ENCODE measurements around the gene ZFYVE16. TPM values are rescaled to one million over a fixed set of nuclear protein-coding genes. Genes with fewer than 3 reads are reported as not detected.

Gene ZFYVE16
- total and polyA plus RNA-seq, 2 of the 4 experiments (the other 2 are of a cell fraction) = 5.3 to 11.1 TPM

DNA sequence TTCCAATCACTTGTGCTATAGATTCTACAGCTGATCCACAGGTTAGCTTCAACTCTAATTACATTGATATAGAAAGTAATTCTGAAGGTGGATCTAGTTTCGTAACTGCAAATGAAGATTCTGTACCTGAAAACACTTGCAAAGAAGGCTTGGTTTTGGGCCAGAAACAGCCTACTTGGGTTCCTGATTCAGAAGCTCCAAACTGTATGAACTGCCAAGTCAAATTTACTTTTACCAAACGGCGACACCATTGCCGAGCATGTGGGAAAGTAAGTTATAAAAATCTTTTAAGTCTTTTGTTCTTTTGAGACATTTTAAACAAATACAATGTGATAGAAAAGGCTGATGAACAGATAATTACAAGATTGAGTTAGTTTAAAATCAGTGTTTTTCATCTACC, 30.9 kb downstream of the ZFYVE16 start:
- Histone ChIP-seq H3K27me3 (ENCODE audit: control insufficient read depth, insufficient read depth, low read length) (no peaks in the 10 kb centered on the region), H4K8ac (ENCODE audit: low read depth in 2 of 2, low read length in 2 of 2) (no peak overlapping the region), H2BK5ac (ENCODE audit: low read depth, low read length, poor library complexity, severe bottlenecking) (no peak overlapping the region), H3K9ac (ENCODE audit: low read depth, low read length) (no peak overlapping the region), H2AK9ac (replicated peaks; ENCODE audit: low read depth, low read length, poor library complexity) (no peak overlapping the region), H3K4me1 (ENCODE audit: control insufficient read depth, insufficient read depth, low read length) (no peaks in the 10 kb centered on the region), H3K14ac (replicated peaks; ENCODE audit: low read depth, low read length) (no peak overlapping the region), H3K36me3 (ENCODE audit: control insufficient read depth, insufficient read depth, low read length) (peaks cover 14% of the 10 kb centered on the region), H3K79me1 (ENCODE audit: low read depth in 1 of 2, low read length in 2 of 2) (peaks cover 5 to 11% of the 10 kb centered on the region in 2 experiments; a peak in 3 of 4 replicates), H4K91ac (ENCODE audit: insufficient read depth, low read depth, low read length) (no peak overlapping the region), H2BK15ac (ENCODE audit: low read depth, low read length) (no peak overlapping the region), H3K27ac (ENCODE audit: insufficient read depth, low read length) (no peak overlapping the region), H3K56ac (ENCODE audit: extremely low read depth, insufficient read depth, low read length) (no peak overlapping the region), H2AFZ (replicated peaks; ENCODE audit: low read length, poor library complexity) (no peak overlapping the region), H2BK120ac (ENCODE audit: low read depth, low read length) (no peak overlapping the region), H3K9me1 (ENCODE audit: insufficient read depth, low read length) (no peaks in the 10 kb centered on the region), H3K4ac (ENCODE audit: low read depth, low read length) (no peak overlapping the region), H4K20me1 (ENCODE audit: insufficient read depth, low read length) (no peaks in the 10 kb centered on the region), H3K9me3 (ENCODE audit: control insufficient read depth, insufficient read depth, low read length) (no peaks in the 10 kb centered on the region), H3K4me3 (ENCODE audit: insufficient read depth, low read depth, low read length) (no peak overlapping the region), H4K5ac (ENCODE audit: low read depth, low read length) (no peak overlapping the region), H3K23ac (ENCODE audit: low read depth, low read length) (no peak overlapping the region), H2AK5ac (ENCODE audit: low read depth, low read length) (no peak overlapping the region), H3K4me2 (ENCODE audit: low read depth, low read length) (no peak overlapping the region), H3K18ac (ENCODE audit: low read depth, low read length) (no peak overlapping the region), H2BK20ac (ENCODE audit: low read depth, low read length) (no peak overlapping the region)
- WGBS, 2 experiments (ENCODE audit: extremely low coverage in 2 of 2, insufficient read length in 1 of 2) = no CpG with 5 or more reads among the region's 4 CpGs
- no TSS peak for BruUV-seq (replicated peaks)
- intact Hi-C loops (cut with micrococcal nuclease) (no loop called here), dilution Hi-C loops (cut with HindIII; ENCODE audit: low sequenced_read_pairs, unreplicated experiment) (no loop called here), in situ Hi-C loops (cut with MboI; ENCODE audit: low sequenced_read_pairs) (no loop called here)
- TF ChIP-seq SMC3 (IDR thresholded peaks at IDR 0.05; ENCODE audit: low read depth, low read length) = no peak
- TF ChIP-seq RFX5 (IDR thresholded peaks at IDR 0.05; ENCODE audit: low read depth, low read length) = no peak
- TF ChIP-seq RCOR1 (IDR thresholded peaks at IDR 0.05; ENCODE audit: insufficient replicate concordance, low read length) = no peak
- no peak for TF ChIP-seq CTCF (conservative IDR thresholded peaks at IDR 0.05; ENCODE audit: low read depth, low read length)
- TF ChIP-seq BHLHE40 (IDR thresholded peaks at IDR 0.05; ENCODE audit: low read depth, low read length) = no peak
- no peak for TF ChIP-seq FOS (IDR thresholded peaks at IDR 0.05; ENCODE audit: low read depth, low read length)
- TF ChIP-seq RAD21 (IDR thresholded peaks at IDR 0.05; ENCODE audit: low read length) = no peak
- no peak for TF ChIP-seq NFE2L2 (IDR thresholded peaks at IDR 0.05; ENCODE audit: low read depth, low read length)
- TF ChIP-seq CHD1 (IDR thresholded peaks at IDR 0.05; ENCODE audit: low read depth, low read length) = no peak
- TF ChIP-seq MAZ (IDR thresholded peaks at IDR 0.05; ENCODE audit: borderline replicate concordance, low read depth, low read length) = no peak
- TF ChIP-seq, protein P1, sequence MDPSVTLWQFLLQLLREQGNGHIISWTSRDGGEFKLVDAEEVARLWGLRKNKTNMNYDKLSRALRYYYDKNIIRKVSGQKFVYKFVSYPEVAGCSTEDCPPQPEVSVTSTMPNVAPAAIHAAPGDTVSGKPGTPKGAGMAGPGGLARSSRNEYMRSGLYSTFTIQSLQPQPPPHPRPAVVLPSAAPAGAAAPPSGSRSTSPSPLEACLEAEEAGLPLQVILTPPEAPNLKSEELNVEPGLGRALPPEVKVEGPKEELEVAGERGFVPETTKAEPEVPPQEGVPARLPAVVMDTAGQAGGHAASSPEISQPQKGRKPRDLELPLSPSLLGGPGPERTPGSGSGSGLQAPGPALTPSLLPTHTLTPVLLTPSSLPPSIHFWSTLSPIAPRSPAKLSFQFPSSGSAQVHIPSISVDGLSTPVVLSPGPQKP (IDR thresholded peaks at IDR 0.05; ENCODE audit: borderline replicate concordance, low read depth, low read length) = no peak
- no peak for TF ChIP-seq MXI1 (IDR thresholded peaks at IDR 0.05; ENCODE audit: borderline replicate concordance, low read depth, low read length)
- no peak for TF ChIP-seq POLR2A (IDR thresholded peaks at IDR 0.05; ENCODE audit: low read depth, low read length)
- TF ChIP-seq CEBPB (IDR thresholded peaks at IDR 0.05; ENCODE audit: low read depth, low read length) = no peak
- TF ChIP-seq MAFK (IDR thresholded peaks at IDR 0.05; ENCODE audit: low read depth, low read length) = no peak
- DNase-seq (no peak), ATAC-seq (ENCODE audit: low read depth) (no peak)
- CTCF ChIA-PET = no interaction called here
- POLR2A ChIA-PET (ENCODE audit: unreplicated experiment) = no interaction called here
